ENCODE data around the gene EXOSC1. TPM values are rescaled to one million over a fixed set of nuclear protein-coding genes. Genes with fewer than 3 reads are reported as not detected.

EXOSC1 gene
- total and polyA plus RNA-seq, 2 donors (not counting 3 experiments of a cell fraction or from before 2014, with no cell fraction given) = 50.7 to 52.9 TPM

- Histone ChIP-seq H3K4me3 (replicated peaks in 1 of 3; ENCODE audit: insufficient read depth in 1 of 3, low read depth in 1 of 3, low read length in 3 of 3) (no peak overlapping the region), H3K9me3 (replicated peaks; ENCODE audit: control insufficient read depth, insufficient read depth, low read length) (no peaks in the 10 kb centered on the region), H3K9me1 (replicated peaks; ENCODE audit: control insufficient read depth, extremely low read depth, insufficient read depth, low read length) (no peaks in the 10 kb centered on the region), H3K36me3 (ENCODE audit: control insufficient read depth in 2 of 2, extremely low read depth in 1 of 2, insufficient read depth in 2 of 2, low read length in 2 of 2) (peaks cover 47 to 68% of the 10 kb centered on the region in 2 experiments), H3K27me3 (ENCODE audit: control insufficient read depth in 2 of 2, insufficient read depth in 2 of 2, low read length in 2 of 2) (no peaks in the 10 kb centered on the region), H3K4me2 (ENCODE audit: insufficient read depth, low read length) (no peak overlapping the region), H4K20me1 (replicated peaks; ENCODE audit: control insufficient read depth, extremely low read depth, insufficient read depth, low read length) (no peaks in the 10 kb centered on the region), H3K79me2 (ENCODE audit: control insufficient read depth, insufficient read depth, low read length) (no peaks in the 10 kb centered on the region), H3K9ac (replicated peaks; ENCODE audit: extremely low read depth, insufficient read depth, low read length) (no peak overlapping the region), H3K4me1 (ENCODE audit: control insufficient read depth, extremely low read depth, insufficient read depth, low read length) (peaks cover 3% of the 10 kb centered on the region), H2AFZ (ENCODE audit: low read depth, low read length) (no peak overlapping the region), H3K27ac (ENCODE audit: insufficient read depth, low read depth, low read length) (no peak overlapping the region)
- BruUV-seq (replicated peaks) = no TSS peak
- TF ChIP-seq MAX (IDR thresholded peaks at IDR 0.05; ENCODE audit: insufficient read depth, insufficient read length) (no peak), EZH2 (IDR thresholded peaks at IDR 0.05; ENCODE audit: borderline replicate concordance, low read depth, low read length, severe bottlenecking) (no peak), JUN (IDR thresholded peaks at IDR 0.05; ENCODE audit: borderline replicate concordance, insufficient read depth, insufficient read length, low read depth) (no peak), POLR2A (IDR thresholded peaks at IDR 0.05; ENCODE audit: low read depth, low read length) (no peak), MYC (IDR thresholded peaks at IDR 0.05; ENCODE audit: low read depth, low read length) (no peak), GATA2 (IDR thresholded peaks at IDR 0.05; ENCODE audit: insufficient read depth, insufficient read length, low read depth, low read length) (no peak), POLR2AphosphoS5 (IDR thresholded peaks at IDR 0.05; ENCODE audit: insufficient read depth, low read depth, low read length) (peak; percentile 10), CTCF (IDR thresholded peaks at IDR 0.05; ENCODE audit: extremely low read depth in 1 of 2, insufficient read depth in 1 of 2, low read depth in 1 of 2, low read length in 2 of 2) (peak; percentile 75 to 76), FOS (IDR thresholded peaks at IDR 0.05; ENCODE audit: borderline replicate concordance, insufficient read depth, low read length) (no peak)
- POLR2A ChIA-PET = no interaction called here
- dilution Hi-C loops (cut with MboI; ENCODE audit: extremely low pct_ligation_motif_present, low sequenced_read_pairs) (no loop called here), intact Hi-C loops (cut with micrococcal nuclease) (loop anchor here (1.0 to 2.0 kb wide), 3 partner anchors 79 to 149 kb away; no protein-coding TSS in a partner anchor)
- peak; percentile 95 for FAIRE-seq
- DNase-seq (ENCODE audit: low read depth, low spot score) = peak; percentile 68
- CTCF ChIA-PET = interaction anchor here (0.9 to 5.8 kb wide), 12 partner anchors 9 to 149 kb away, joined by 3 to 61 read pairs (median 4); partner anchors contain the start of genes ANKRD2 and UBTD1
Observed at GRCh38 chr10:97463363-97464132, 17.7 kb upstream of the EXOSC1 start.
